DOHH2 (cell line): ENCODE measurements around the gene MACROD2.

Source experiments
- EZH2phosphoT487 ChIP-seq: fragments of 200-600 bp; sonication (generic); IDR thresholded peaks from 2 replicates; pipeline ENCODE4 v1.6.1; 2017; ENCODE audit warnings: borderline replicate concordance, mild to moderate bottlenecking, antibody characterized with exemption, low read length, moderate library complexity, mixed read lengths
- TF ChIP-seq, protein P1 (sequence below): fragments of 200-600 bp; sonication (generic); IDR thresholded peaks from one replicate; pipeline ENCODE4 v1.5.1; 2014; ENCODE audit warnings: antibody characterized with exemption, mild to moderate bottlenecking, low read depth, low read length; ENCODE audit not compliant: poor library complexity, severe bottlenecking

- TF ChIP-seq, protein P1, sequence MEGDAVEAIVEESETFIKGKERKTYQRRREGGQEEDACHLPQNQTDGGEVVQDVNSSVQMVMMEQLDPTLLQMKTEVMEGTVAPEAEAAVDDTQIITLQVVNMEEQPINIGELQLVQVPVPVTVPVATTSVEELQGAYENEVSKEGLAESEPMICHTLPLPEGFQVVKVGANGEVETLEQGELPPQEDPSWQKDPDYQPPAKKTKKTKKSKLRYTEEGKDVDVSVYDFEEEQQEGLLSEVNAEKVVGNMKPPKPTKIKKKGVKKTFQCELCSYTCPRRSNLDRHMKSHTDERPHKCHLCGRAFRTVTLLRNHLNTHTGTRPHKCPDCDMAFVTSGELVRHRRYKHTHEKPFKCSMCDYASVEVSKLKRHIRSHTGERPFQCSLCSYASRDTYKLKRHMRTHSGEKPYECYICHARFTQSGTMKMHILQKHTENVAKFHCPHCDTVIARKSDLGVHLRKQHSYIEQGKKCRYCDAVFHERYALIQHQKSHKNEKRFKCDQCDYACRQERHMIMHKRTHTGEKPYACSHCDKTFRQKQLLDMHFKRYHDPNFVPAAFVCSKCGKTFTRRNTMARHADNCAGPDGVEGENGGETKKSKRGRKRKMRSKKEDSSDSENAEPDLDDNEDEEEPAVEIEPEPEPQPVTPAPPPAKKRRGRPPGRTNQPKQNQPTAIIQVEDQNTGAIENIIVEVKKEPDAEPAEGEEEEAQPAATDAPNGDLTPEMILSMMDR, result no peak
- no peak for TF ChIP-seq EZH2phosphoT487
These were observed 1038.0 kb downstream of the MACROD2 start for GRCh38 chr20:15033269-15033668.
